ENCODE measurements around the gene TBX21. TPM values are rescaled to one million over a fixed set of nuclear protein-coding genes. Genes with fewer than 3 reads are reported as not detected.

Gene TBX21
- total and polyA plus RNA-seq, 9 of the 15 experiments (the other 6 are each of a cell fraction or from before 2014, with no cell fraction given): 0.07 TPM; not detected in 8

- TF ChIP-seq ZBTB11 (CRISPR knock-in tag; IDR thresholded peaks at IDR 0.05) (no peak), HDAC3 (IDR thresholded peaks at IDR 0.05; ENCODE audit: borderline replicate concordance, partially characterized antibody) (no peak), POLR3A (IDR thresholded peaks at IDR 0.05; ENCODE audit: borderline replicate concordance, extremely low read depth, insufficient read depth, insufficient read length) (no peak), ZNF764 (CRISPR knock-in tag; IDR thresholded peaks at IDR 0.05; ENCODE audit: low read depth) (no peak), UBTF (IDR thresholded peaks at IDR 0.05; ENCODE audit: borderline replicate concordance in 1 of 2, low read depth in 2 of 2, low read length in 2 of 2) (0 out of 4 replicates have a peak, but pooled peaks of 1 of the 2 experiments have one; percentile 44)
These were observed at the start of gene TBX21 (continued) for GRCh38 chr17:47733047-47733673.

Data from K562 (cell line).